GM12873 (cell line): ENCODE data around the gene UGT1A3.

Experiments used
- TF ChIP-seq, protein P1 (sequence below): IDR thresholded peaks from 2 replicates; pipeline ENCODE4 v1.5.1; 2012; ENCODE audit warnings: low read depth, mild to moderate bottlenecking, moderate library complexity, low read length, control low read depth; ENCODE audit not compliant: insufficient read depth; ENCODE audit errors: missing control alignments

The UGT1A3 gene

DNA sequence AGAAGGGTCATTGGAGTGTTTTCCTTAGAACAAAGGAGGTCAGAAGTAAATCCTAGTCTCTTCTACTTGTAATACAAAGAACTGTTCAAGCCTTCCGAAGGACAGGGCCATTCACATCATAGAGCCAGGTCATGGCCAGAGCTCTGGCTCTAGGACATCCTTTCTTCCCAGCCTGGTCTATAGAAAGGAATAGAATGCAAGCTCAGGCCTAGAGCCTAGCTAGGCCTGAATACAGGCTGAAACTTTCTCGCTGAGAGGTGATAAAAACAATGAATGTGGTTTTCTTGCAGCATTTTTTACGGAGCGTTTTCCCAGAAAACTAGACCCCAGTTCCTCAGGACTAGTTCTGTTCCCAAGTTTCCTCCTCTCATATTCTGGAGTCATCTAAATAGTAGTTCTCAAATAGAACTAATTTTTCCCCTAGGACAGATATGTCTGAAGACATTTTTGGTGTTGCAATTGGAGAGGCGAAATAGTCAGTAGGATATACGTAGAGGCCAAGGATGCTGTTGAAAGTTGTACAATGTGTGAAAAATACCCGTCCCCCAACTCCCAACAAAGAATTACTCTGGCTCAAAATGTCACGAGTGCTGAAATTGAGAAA lies 29.3 kb upstream of the UGT1A3 start:
- TF ChIP-seq, protein P1, sequence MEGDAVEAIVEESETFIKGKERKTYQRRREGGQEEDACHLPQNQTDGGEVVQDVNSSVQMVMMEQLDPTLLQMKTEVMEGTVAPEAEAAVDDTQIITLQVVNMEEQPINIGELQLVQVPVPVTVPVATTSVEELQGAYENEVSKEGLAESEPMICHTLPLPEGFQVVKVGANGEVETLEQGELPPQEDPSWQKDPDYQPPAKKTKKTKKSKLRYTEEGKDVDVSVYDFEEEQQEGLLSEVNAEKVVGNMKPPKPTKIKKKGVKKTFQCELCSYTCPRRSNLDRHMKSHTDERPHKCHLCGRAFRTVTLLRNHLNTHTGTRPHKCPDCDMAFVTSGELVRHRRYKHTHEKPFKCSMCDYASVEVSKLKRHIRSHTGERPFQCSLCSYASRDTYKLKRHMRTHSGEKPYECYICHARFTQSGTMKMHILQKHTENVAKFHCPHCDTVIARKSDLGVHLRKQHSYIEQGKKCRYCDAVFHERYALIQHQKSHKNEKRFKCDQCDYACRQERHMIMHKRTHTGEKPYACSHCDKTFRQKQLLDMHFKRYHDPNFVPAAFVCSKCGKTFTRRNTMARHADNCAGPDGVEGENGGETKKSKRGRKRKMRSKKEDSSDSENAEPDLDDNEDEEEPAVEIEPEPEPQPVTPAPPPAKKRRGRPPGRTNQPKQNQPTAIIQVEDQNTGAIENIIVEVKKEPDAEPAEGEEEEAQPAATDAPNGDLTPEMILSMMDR: no peak

DNA sequence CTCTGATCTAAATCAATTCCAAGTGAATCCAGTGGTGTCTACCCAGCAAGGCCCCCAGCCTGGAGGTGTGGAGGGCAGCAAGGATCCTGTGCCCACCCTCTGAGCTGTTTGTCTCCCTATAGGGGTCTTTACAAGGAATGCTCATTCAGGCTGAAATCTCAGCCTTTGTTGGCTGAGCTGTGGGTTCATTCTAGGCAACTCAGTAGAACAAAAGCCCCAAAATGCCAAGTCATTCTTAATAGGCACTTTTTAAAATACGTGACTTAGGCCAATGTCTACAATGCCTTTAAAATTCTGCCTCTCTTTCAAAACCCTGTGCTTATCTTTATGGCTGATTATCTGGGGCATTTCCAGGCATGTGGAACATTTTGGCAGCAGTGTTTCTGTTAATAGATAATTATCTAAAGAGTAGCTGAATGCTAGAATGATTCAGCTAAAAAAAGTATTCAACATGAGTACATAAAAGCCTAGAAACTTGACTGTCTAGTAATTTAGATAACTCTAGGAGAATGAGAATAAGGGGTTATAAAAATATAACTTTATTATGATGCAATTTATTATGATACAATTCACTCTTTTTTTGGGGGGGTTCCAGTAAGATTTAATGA lies 28.7 kb upstream of the UGT1A3 start:
- TF ChIP-seq, protein P1: no peak

DNA sequence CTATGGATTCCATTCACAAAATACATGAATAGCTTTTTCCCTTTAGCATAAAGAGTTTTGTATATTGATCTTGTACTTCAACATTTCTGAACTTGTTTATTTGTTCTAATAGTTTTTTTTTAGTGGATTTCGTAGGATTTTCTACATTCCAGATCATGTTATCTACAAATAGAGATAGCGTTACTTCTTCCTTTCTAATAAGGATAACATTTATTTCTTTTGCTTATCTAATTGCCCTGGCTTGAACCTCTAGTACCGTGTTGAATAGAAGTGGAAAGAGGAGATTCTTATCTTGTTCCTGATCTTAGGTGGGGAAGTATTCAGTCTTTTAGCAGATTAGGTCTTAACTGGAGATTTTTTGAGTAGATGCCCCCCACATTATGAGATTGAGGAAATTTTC lies 26.6 kb upstream of the UGT1A3 start:
- TF ChIP-seq, protein P1: no peak

DNA sequence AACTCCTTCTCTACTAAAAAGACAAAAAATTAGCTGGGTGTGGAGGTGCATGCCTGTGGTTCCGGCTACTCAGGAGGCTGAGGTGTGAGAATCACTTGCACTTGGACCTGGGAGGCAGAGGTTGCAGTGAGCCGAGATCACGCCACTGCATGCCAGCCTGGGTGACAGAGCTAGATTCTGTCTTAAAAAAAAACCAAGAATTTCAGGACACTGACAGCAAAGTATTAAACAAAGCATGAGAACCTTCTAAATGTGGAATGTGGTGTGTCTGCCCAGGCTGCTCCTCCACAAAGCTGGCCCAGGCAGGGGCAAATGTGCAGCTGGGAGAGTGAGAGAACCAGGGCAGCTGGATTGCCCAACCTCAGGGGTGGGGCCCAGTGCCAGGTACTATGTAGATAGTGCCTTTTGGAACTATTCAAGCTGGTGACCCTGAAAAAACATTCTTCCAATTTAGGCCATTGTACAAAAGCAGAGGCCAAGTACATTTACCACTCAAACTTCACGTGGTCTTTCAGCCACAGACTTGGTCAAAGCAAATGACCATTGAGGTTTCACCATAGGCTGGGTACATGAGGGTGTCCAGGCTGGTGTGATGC lies 22.8 kb upstream of the UGT1A3 start:
- TF ChIP-seq, protein P1: no peak

DNA sequence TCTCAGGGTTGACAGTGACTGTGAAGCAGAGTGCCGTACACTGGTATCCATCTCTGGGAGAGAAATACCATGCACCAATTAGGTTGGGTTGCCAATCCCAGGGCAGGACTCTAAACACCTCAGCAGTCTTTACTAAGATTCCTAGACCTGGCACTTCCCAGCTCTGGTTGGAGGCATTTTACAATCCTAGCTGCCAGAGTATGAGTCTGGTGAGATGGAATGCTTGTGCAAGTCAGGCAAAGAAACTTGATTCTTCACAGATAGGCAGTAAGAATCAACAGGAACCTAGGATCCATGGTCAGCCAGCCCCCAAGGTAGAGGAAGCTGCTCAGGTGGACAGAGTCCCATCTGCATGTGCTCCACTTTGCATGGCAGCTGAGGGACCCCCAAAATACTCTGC lies 22.1 kb upstream of the UGT1A3 start:
- TF ChIP-seq, protein P1: no peak

DNA sequence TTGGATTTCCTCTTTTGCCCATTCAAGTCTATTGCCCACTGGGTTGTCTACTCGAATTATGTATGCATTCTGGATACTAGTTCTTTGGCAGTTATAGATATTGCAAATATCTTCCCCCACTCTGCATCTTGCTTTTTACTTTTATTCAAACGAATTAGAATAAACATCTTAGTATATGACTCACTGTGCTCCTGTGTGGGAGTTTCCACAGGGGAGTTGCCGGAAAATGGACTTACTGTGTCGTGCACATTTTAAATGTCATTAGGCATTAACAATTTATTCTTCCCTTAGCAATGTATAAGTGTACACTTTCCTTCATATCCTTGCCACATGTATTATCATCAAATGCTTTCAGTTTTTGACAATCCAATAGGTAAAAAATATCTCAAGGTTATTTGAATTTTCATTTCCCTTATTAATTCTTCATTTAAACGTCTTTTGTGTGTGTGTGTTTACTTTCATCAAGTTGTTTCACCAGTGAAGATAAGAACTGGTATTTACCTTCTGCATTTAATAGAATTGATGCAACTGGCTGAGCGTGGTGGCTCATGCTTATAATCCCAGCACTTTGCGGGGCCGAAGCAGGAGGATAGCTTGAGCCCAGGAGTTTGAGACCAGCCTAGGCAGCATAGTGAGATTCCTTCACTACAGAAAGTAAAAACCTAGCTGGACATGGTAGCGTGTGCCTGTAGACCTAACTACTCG lies 20.8 kb upstream of the UGT1A3 start:
- TF ChIP-seq, protein P1: no peak

DNA sequence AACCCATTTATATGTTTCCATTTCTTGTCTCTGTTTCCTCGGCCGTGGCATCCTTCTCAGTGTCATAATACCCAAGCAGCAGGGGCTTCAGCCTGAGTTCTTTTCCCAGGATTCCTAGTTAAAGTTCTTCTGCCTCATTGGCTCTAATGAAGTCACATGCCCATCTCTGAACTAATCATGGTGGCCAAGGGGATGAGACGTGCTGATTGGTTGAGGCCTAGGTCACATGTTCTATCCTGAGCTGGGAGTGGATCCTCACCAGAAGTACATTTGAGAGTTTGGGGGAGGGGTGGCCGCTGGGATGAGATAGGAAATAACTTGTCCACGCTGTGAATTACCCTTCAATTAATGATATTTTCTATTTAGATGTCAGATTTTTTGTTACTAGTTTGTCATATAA lies 19.9 kb upstream of the UGT1A3 start:
- TF ChIP-seq, protein P1: no peak
